Brain pericyte (primary cell): Measurements from ENCODE around the gene KRT8.
"Not testable (repeated sequence)": the region's sequence is repeated elsewhere in the genome, so short reads cannot be mapped to it uniquely, and the experiment has no call there.

Experiments used
- DNase-seq: peaks from one replicate; pipeline ENCODE4 v3.0.0-alpha.2; 2012; ENCODE audit warnings: low read depth, low spot score

Gene KRT8

DNA sequence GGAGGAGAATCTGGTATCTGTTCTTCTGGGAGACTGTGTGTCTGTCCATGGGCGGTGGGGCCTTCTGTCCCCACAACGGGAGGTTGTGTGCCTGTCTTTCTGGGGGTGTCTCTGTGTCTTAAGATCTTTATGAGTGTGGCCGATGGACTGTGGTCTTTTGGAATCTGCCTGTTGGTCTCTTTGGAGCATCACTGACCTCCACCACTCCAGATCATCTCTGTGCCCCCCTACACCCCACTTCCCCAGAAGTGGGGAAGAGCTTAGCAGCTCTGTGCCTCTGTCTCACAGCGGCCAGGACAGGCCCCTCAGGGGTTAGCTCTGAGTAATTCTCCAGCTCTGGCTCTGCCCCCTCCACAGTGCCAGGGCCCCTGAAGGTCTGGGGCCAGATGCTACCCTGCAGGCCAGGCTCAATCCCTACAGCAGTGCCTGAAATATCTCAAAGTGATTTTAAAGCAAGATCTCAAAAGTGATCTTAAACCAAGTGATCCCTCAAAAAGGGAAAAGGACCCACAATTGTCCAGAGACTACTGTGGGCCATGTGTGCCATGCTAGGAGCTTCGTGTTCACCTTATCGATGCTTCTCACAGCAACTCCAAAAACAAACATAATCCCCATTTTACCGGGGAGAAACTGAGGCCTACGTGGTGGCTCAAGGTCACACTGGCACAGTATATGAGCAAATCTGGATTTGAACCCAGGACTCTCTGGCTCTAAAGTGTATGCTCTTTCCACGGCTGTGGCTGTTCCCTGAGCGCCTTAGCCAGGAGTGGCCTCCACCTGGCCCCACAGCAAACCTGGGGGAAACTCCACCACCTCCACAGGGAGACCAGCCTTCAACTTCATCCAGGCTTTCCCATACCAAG, 30.1 kb downstream of the KRT8 start:
- no peak for DNase-seq

DNA sequence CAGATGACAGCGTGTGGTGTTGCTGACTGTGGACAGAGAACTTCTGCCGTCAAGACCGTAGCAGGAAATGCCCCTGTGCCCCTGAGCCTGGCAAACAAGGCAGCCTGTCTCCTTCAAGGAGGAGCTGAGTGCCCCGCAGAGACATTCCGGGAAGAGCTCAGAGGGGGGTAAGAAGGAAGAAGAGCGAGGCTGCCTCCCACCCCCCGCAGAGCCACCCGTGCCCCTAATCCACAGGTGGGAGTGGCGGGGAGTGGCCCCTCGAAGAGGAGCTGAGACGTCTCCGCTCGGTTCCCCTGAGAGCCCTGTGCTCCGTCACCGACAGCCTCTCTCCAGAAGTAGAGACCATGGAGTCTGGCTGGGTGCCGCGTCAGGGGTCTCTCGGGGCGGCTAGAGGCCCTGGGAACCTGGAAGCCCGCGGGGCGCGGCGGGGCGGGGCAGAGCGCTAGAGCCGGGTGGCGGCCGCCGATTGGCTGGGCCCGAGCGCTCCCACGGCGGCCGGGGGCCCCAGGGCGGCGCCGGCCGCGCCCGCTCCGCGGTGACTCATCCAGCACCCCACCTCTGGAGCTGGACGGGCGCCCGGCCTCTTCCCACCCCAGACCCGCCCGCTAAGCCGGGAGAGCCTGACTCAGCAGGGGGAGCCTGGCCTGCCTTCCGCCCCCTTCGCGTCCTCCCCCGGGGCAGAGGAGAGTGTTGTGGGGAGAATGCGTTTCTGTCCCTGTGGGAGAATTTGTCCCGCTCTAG, 30.9 kb downstream of the KRT8 start:
- DNase-seq = peak; percentile 75

DNA sequence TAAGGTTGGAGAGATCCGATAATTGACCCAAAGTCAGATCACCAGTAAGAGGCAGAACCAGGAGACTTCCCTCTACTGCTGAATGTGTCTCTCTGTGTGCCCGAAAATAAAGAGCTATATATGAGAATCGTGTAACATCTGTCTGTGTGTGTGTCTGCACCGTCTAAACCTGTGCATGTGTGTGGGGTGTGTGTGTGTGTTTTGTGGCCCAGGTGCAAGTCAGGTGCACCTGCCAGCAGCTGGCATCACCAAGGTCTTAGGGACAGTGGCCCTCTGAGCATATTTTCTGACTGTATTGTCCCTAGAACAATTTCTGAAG, 31.4 kb downstream of the KRT8 start:
- no peak for DNase-seq

DNA sequence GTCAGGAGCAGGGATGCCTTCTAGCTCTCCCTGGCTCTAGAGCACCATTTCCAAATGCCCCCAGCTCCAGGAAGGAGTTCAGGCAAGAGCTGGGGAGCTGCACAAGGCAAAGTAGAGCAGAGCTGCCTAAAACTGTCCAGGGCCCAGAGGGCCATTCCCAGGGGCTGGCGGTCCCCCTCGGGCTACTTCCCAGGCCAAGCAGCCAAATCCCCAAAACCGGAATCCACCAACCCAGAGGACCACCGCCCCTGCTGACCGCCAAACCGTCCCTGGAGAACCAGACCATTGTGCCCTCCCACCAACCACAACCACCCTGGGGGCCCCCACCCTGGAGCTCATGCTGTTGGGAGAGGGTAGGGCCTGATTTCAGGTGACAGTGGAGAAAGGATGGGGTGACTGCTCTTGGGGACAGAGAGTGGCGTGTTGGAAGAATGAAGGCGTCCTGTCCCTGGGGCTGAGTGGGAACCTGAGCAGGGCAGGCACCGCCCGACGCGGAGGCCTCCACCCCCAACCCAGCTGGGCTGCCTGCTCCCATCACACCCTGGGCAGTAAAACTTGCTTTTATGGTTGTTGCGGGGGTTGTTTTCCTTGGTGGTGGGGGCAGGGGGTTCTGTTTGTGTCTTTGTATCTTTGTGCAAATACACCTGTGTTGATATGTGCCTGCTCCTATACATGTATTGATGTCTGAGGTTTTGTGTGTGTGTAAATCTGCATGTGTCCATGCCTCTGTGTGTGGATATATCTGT, 32.1 kb downstream of the KRT8 start:
- no peak for DNase-seq

DNA sequence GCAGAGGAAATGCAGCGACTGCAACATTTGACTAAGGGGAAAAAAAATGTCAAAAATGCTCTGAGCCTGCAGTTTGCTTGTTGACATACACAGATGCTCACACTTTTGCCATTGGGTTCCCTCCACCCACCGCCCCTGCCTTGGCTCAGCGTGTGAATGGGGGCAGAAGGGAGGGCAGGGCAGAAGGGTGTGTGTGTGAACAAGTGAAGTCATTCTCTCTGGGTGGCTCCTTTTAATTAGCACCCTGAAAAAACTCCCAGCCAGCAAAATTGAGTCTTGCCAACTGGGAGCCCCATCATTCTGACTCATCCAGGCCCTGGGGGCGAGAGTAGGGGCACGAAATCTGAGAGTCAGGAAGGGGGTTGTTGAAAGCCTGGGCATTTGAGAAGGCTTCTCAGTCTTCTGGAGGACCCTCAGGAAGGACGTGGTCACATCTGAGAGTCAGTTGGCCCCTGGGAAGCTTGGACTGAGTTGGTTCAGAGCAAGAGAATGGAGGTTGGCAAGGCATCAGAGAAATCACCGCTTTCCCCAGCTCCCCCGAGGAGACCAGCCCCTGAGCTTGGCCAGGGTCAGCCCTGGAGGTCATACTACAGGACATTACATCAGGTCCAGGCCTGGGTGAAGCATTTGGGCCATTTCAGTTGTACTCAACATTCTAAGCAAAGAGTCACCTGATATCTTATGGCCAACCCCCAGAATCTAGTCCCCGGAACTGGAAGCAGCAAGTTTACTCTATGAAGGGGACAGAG, 33.4 kb downstream of the KRT8 start:
- DNase-seq = peak; percentile 73

DNA sequence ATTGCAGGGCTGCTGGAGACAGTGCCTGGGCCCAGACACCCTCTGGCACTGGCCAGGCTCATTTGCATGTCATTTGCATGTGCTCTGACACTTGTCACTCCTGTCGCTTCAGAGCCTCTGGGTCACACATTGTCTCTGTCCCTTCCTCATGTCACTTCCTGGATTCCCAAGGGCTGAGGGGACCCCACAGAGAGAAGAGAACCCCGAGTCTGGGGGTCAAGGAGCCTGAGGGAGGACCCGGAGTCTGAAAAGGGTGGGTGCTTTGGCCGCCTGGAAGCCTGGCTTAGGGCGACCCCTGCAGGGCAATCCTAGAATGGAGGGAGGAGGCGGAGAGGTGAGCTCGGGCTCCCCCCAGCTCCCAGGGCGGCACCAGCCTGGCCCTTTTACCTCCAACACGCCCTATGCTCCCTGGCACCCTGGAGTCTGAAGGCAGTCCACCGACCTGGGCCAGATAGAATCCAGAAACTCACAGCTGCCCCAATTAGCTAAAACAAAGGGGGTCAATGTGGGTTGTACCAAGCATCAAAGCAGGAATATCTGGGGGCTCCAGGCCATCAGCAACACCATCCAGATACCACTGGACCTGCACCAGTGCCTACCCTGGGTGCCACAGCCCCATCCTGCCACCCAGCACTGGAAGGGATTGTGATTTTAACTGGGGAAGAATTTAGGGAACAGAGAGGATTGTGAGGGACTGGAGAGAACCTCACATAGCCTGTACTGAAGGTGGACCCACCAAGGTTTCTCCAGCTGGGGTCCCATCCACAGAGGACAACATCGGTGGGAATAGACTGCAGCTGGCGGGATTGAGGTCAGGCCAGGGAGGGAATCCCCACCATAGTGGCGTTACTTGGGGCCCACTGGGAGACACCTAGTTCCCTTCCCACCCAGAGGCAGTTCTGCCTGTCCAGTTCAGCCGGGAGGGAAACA, 34.2 kb downstream of the KRT8 start:
- DNase-seq = no peak

DNA sequence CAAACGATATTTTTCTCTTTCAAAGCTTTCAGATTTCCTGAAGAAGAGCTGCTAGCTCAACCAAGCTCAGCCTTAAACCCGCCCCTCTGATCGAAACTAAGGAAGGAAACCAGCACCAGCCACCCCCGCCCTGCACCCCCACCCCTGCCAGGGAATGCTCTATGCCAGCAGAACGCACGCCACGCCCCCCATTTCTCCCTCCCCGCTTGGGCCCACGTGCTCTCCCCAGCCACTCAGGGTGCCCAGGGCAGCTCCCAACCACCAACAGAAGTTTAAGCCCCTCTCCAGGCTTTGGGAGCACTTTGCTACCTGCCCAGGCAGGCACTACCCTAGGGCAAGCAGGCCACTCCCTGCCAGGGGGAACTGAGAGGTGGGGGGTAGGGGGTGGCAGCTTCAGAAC, 37.2 kb downstream of the KRT8 start:
- no peak for DNase-seq

DNA sequence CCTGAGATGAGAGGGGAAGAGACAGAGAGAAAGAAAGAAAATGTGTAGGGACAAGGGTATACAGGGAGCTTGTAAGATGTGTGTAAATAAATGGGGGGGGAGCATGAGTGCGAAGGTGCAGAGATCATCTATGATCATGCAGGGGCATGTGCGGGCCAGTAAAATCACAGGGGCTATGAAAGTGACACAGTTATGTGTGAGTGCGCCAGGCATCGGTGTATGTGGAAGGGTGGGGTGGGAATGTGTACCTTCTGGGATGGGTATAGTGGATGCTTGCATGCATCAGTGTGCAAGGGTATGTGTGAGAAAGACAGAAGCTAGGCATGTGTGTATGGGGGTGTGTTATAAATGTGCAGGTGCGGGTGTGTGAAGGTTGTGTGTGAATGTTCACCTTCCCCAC, 37.7 kb downstream of the KRT8 start:
- no peak for DNase-seq

DNA sequence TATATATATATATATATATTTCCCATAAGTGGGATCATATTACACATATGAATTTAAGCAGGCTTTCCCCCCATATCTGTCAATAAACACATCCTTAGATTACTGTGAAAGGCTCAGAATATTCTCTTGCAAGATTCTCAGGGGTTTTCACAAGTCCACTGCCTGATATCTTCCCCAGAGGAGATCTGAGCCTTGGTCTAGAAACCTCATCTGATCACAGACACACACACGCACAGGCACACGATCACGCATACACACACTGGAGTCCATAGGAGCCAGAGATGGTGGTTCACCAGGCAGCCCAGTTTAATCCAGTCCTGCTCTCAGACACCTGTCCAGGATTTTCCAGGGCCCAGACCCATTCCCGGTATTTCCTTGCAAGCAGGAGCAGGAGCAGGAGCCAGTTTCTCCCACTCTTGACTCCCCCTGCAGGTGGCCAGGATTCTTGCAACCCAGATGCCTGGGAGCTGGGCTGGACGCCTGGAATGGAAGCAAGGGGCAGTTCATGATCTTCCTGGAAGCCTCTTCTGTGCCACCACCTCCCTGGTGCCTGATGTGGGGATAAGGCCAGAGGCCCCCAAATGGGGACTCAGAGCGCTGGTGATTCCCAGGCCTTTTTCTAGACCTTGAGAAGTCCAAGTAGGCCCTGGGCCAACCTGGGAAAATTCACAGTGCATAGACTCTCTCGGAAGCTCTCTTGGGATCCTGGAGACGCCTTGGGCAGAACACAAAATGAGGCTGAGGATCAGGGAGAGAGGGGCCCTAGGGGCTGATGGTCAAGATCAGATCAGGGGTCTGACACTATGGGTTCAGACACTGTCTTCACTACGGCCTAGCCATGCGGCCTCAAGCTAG, 39.6 kb downstream of the KRT8 start:
- DNase-seq = no peak

DNA sequence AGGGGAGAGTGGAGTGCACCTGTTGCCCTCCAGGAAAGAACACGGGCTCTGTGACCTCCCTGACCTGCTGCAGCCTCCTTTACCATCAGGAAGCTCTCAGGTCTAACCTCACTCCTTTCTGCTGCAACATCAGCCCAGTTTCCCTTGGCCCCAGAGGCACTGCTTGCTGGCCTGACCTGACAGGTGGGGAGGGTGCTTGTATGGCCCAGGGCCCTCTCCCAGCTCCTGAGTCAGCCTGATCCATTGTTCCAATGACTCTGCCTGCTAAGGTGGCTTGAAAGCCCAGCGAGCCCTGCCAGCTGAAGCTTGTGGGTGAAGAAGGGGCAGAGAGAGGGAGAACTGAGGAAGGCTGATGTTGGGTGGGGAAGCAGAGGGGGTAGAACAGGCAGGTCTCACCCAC, 42.9 kb downstream of the KRT8 start:
- no peak for DNase-seq

DNA sequence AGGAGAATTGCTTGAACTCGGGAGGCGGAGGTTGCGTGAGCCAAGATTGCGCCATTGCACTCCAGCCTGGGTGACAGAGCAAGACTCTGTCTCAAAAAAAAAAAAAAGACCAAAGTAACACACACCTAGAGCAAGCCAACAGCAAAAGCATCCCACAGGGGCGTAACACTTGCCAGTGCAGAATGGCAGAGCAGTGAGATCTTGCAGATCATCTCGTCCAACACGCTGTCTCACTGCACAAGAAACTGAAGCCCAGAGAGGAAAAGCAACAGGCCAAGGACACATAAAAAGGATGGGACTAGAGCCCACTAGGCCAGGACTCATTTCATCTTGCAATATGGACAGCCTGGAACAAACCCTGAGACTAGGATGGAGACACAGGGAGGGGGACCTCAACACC, 43.4 kb downstream of the KRT8 start:
- DNase-seq = no peak

DNA sequence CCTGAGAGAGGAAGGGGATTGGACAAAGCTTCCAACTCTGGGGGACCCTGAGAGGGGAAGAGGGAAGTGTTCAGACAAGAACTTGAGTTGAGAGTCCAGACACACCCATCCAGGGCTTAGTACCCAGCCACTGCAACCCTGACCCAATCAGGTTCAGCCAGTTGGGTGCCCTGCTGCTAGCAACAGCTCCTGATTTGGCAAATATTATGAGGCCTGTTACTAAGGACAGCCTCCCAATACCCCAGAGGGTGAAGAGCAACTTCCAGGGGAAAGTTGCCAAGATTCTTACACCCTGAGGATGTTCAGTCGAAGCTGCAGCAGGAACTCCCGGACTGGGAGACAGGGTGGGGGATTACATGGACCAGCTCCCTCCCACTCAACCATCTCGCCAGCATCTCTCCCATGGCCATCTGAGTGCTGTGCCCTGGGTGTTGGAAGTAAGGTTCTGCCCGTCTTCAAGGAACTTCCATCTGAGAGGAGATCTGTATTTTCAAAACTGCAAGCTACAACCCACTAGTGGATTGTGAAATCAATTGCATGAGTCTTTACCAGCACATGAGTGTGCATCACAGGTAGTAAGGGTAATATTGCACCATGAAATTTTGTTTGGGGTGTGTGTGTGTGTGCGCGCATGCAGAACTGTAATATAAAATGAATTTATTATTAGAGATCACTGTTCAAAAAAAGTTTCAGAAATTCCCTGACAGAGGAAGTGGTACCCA, 44.6 kb downstream of the KRT8 start:
- no peak for DNase-seq

DNA sequence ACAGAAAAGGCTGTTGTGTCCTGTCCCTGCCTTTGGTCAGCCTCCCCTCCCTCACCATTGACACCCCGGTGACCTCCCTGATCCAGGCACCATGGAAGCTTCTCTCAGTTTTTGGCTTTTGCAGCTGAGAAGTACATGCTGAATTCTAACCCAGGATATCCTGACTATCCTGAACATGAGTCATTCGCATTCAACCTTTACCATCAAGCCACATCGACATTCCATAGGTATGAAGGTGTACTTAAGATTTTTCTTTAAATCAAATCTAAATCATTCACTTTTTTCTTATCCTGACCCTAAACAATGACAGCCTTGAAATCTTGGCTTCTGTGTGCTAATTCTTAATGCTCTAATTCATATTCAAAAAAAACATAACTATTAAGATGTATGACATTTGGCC, 47.4 kb downstream of the KRT8 start:
- no peak for DNase-seq

DNA sequence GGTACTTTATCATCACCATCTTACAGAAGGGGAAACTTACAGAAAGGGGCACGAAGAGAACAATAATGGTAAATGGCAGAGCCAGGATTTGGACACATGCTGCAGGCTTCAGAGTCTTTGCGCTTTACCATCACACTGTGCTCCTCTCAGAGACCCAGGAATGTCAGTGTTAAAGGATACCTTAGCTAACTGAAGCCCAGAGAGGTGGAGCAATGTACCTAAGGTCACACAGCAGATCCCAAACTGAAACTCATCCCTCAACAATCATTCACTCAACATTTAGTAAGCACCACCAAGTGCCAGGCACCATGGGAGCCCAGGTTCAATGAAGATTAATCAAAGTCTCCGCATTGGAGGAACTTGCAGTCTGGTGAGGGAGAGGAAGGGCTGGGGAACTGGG, 48.1 kb downstream of the KRT8 start:
- DNase-seq = no peak

DNA sequence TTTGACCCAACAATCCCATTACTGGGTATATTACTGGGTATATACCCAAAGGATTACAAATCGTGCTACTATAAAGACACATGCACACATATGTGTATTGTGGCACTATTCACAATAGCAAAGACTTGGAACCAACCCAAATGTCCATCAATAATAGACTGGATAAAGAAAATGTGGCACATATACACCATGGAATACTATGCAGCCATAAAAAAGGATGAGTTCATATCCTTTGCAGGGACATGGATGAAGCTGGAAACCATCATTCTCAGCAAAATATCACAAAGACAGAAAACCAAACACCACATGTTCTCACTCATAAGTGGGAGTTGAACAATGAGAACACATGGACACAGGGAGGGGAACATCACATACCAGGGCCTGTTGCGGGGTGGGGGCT, 48.8 kb downstream of the KRT8 start:
- DNase-seq = not testable (repeated sequence)

DNA sequence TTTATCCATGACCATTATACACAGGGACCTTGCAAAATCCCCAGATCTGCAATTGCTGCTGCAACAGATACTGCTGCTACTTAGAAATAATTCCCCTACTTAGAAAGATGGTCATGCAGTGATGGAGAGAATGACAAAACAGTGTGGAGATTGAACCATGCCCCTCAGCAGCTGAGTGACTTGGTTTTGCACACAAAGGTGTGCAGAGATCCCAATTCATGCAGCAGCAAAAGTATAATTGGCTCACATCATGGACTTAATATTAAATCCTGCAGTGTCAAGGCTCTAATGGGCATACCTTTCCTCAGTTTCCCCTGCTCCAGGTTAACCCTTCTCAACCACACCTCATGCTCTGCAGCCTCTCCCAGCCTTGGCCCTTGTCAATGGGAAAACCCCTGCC, 53.1 kb downstream of the KRT8 start:
- DNase-seq = no peak

DNA sequence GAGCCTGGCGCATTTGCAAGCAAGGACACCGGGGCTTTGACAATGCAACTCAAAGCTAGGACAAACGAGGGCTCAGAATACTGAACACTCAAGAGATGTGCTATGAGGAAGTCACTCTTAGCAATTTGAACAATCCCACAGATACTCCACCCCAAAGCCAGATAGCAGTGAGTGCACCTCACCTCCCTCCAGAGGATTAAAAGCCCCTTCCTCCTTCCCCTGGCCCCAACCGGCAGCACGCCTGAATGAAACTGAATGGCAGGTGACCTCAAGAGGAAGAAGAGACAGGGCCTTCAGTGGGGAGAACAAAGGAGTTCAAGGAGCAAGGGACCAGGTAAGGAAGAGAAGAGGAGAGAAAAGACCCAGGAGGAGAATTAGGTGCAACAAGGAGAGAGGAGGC, 54.2 kb downstream of the KRT8 start:
- DNase-seq = no peak

DNA sequence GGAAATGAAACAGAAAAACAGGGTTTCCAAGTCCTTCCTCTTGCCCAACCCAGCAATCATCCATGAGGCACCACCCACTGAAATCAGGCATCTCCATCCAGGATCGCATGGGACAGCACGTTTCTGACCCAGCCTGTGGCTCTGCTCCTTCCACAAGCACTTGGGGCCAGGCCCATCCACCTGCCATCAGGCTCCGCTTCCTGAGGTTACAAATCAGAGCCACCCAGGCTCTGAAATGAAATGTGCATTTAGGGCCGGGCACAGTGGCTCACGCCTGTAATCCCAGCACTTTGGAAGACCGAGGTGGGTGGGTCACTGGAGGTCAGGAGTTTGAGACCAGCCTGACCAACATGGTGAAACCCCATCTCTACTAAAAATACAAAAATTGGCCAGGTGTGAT, 55.4 kb downstream of the KRT8 start:
- DNase-seq = no peak

DNA sequence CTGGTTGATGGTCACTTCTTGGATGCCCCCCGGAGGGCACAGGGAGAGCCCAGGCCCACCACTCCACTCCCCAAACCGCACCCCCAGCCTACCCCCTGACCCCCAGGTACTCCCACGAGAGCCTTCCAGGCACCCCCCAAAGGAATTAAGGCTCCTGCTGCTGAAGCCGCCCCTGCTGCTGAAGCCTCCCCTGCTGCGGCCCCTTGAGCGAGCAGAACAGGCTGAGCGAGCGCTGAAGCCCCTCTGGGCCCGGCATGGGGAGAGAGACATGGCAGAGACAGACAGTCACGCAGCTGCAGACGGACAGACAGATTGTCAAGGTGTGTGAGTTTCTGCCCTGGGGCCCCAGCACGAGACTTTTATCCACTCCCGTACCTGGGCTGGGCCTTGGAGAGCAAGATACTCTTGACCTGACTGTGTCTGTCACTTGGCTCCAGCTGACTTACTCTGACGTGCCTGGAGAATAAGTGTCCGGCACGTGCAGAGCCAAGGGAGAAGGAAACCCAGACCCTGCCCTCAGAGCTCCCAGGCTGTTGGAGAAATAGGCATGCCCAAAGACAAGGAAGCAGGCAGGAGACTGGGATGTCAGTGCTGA, 56.1 kb downstream of the KRT8 start, which contains the start of gene KRT78:
KRT78 (minus strand) TSS at position 334 of the 595 bp plus-strand sequence; CDS start at position 270, 64 bp downstream.
- DNase-seq = no peak
